Thymus (tissue), 11 donors: ENCODE data around the gene WDR90. TPM values are rescaled to one million over a fixed set of nuclear protein-coding genes. Genes with fewer than 3 reads are reported as not detected.

Experiments used
- DNase-seq, 9 donors: peaks; one replicate each; pipeline ENCODE4 v3.0.0-alpha.2; 2013; ENCODE audit warnings: low spot score in 9 of 9, low read depth in 6 of 9, missing footprints in 1 of 9
- H3K27ac ChIP-seq, 2 donors: one replicate each; pipeline ENCODE4 v1.5.1; 2013; ENCODE audit warnings: control low read depth in 1 of 2, low read depth in 1 of 2, low read length in 1 of 2, mild to moderate bottlenecking in 1 of 2, moderate library complexity in 1 of 2
- H3K27me3 ChIP-seq, 2 donors: one replicate each; pipeline ENCODE4 v1.5.1; 2013; ENCODE audit warnings: low read length in 1 of 2; ENCODE audit not compliant: control insufficient read depth in 2 of 2, insufficient read depth in 1 of 2
- H3K36me3 ChIP-seq, 2 donors: one replicate each; pipeline ENCODE4 v1.5.1; 2013; ENCODE audit warnings: low read length in 1 of 2, mild to moderate bottlenecking in 1 of 2, moderate library complexity in 1 of 2; ENCODE audit not compliant: control insufficient read depth in 2 of 2, insufficient read depth in 2 of 2
- H3K4me1 ChIP-seq, 2 donors: one replicate each; pipeline ENCODE4 v1.5.1; 2013; ENCODE audit warnings: low read length in 2 of 2; ENCODE audit not compliant: control insufficient read depth in 2 of 2, insufficient read depth in 2 of 2
- H3K4me3 ChIP-seq, 2 donors: one replicate each; pipeline ENCODE4 v1.5.1; 2013; ENCODE audit warnings: low read length in 2 of 2, control low read depth in 1 of 2, mild to moderate bottlenecking in 1 of 2
- H3K9me3 ChIP-seq, 2 donors: one replicate each; pipeline ENCODE4 v1.5.1; 2013; ENCODE audit warnings: low read length in 1 of 2, mild to moderate bottlenecking in 1 of 2; ENCODE audit not compliant: control insufficient read depth in 2 of 2, insufficient read depth in 1 of 2
- WGBS: extraction: QIAGEN DNeasy Blood & Tissue Kit; methylation state at CpG from one replicate; pipeline ENCODE4 v1.1.7; 2013; 5-methylcytosine and 5-hydroxymethylcytosine counted together
- polyA plus RNA-seq: library from polyadenylated mRNA; stranded (reverse); fragments of 200-250 nt; gene quantifications from one replicate; pipeline ENCODE4 v1.2.3, GENCODE V29; 2013
- total RNA-seq: library from RNA; stranded (reverse); fragments of 120-200 nt; gene quantifications from one replicate; pipeline ENCODE4 v1.2.4, GENCODE V29; 2013
- donor health status: healthy.

WDR90 gene
- total and polyA plus RNA-seq, 2 donors = 10.1 to 22.6 TPM

DNA sequence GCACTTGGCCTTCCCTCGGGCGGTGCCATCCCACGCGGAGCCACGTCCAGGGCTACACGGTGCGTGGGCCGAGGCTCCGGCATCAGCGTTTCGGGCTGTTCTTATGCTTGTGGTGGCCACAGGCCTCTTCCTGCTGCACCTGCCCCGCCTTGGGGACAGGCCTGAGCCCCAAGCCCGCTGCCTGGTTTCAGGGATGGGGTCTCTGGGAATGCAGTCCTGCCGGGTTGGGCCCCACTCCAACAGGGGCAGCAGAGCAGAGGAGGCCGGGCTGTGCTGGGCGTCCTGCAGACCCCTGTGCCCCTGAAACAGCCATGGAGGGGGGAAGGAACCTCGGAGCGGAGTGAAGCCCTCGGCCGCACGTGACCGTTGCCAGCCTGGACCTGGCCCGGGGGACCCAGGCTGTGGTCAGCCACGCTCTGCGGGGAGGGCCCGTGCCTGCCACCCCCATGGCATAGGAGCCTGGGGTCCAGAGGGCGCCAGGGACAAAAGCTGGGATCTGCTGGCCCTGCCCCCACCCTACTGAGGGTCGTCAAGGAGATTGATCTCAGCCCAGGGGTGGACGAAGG lies 18.8 kb upstream of the WDR90 start:
- H3K36me3 ChIP-seq = peaks cover 20 to 56% of the 10 kb centered on the region in 2 donors
- H3K9me3 ChIP-seq = no peaks in the 10 kb centered on the region
- DNase-seq = no peak
- H3K27me3 ChIP-seq = peaks cover 0 to 15% of the 10 kb centered on the region in 2 donors
- no peak overlapping the region for H3K27ac ChIP-seq
- H3K4me3 ChIP-seq = no peak overlapping the region
- WGBS = 69% methylated on average over 29 of the region's 29 CpGs
- peaks cover 3 to 17% of the 10 kb centered on the region in 2 donors for H3K4me1 ChIP-seq

DNA sequence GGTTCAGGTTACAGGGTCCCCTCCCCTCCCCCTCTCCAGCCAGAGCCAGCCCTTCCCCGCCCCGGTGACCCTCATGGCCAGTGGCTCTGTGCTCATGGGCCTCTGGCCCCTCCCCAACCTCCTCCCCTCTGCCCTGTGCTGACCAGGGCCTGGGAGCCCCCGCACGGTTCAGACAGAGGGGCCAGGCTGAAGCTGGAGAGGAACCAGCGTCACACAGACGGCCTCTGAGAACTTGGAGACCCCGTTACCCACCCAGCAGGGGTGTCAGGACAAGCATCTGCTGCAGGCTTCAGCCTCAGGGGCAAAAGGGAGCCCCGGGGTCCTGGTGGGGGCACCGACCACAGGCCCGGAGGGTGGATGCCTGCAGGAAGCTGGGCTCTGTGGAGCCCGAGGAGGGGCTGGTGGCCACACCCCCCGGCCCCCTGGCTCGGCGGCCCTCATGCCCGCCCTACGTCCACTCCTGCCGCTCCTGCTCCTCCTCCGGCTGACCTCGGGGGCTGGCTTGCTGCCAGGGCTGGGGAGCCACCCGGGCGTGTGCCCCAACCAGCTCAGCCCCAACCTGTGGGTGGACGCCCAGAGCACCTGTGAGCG lies 18.3 kb upstream of the WDR90 start, which contains the start of gene WFIKKN1:
Gene WFIKKN1 (plus strand): TSS at position 171 of the 591 bp plus-strand sequence. CDS start 269 bp downstream, at position 440.
- Histone ChIP-seq H3K27me3 (peaks cover 0 to 15% of the 10 kb centered on the region in 2 donors), H3K9me3 (no peaks in the 10 kb centered on the region), H3K36me3 (peaks cover 18 to 50% of the 10 kb centered on the region in 2 donors), H3K4me1 (peaks cover 7 to 21% of the 10 kb centered on the region in 2 donors), H3K4me3 (no peak within 1 kb of the TSS), H3K27ac (no peak within 1 kb of the TSS)
- DNase-seq = no peak
- WGBS = 7% methylated on average over 23 of the region's 23 CpGs

DNA sequence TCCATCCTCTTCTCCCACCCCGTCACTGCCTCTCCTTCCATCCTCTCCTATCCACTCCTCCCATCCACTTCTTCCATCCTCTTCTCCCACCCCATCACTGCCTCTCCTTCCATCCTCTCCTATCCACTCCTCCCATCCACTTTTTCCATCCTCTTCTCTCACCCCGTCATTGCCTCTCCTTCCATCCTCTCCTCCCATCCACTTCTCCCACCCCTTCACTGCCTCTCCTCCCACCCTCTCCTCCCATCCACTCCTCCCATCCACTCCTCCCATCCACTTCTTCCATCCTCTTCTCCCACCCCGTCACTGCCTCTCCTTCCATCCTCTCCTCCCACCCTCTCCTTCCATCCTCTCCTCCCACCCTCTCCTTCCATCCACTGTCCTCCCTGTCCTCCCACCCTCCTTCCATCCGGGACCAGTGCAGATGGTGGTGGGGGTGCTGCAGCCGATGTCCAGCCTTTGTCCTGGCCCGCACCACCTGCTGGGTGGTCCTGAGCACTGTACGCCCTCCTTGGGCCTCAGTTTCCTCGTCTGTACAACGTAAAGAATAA lies 17.3 kb upstream of the WDR90 start:
- 91% methylated on average over 9 of the region's 9 CpGs for WGBS
- Histone ChIP-seq H3K9me3 (peaks cover 0 to 6% of the 10 kb centered on the region in 2 donors), H3K4me1 (peaks cover 7 to 25% of the 10 kb centered on the region in 2 donors), H3K27me3 (peaks cover 0 to 15% of the 10 kb centered on the region in 2 donors), H3K27ac (no peak overlapping the region), H3K4me3 (no peak overlapping the region), H3K36me3 (peaks cover 18 to 42% of the 10 kb centered on the region in 2 donors)
- no peak for DNase-seq

DNA sequence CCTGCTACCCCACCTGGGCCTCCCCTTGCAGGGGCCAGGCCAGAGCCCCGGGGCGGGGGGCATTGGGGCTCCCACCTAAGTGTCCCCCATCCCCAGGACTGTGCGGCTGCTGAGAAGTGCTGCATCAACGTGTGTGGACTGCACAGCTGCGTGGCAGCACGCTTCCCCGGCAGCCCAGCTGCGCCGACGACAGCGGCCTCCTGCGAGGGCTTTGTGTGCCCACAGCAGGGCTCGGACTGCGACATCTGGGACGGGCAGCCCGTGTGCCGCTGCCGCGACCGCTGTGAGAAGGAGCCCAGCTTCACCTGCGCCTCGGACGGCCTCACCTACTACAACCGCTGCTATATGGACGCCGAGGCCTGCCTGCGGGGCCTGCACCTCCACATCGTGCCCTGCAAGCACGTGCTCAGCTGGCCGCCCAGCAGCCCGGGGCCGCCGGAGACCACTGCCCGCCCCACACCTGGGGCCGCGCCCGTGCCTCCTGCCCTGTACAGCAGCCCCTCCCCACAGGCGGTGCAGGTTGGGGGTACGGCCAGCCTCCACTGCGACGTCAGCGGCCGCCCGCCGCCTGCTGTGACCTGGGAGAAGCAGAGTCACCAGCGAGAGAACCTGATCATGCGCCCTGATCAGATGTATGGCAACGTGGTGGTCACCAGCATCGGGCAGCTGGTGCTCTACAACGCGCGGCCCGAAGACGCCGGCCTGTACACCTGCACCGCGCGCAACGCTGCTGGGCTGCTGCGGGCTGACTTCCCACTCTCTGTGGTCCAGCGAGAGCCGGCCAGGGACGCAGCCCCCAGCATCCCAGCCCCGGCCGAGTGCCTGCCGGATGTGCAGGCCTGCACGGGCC lies 16.5 kb upstream of the WDR90 start:
- peaks cover 0 to 15% of the 10 kb centered on the region in 2 donors for H3K27me3 ChIP-seq
- peaks cover 7 to 31% of the 10 kb centered on the region in 2 donors for H3K4me1 ChIP-seq
- peaks cover 13 to 34% of the 10 kb centered on the region in 2 donors for H3K36me3 ChIP-seq
- H3K4me3 ChIP-seq = no peak overlapping the region
- WGBS = 97% methylated on average over 67 of the region's 67 CpGs
- H3K27ac ChIP-seq = no peak overlapping the region
- peaks cover 0 to 6% of the 10 kb centered on the region in 2 donors for H3K9me3 ChIP-seq
- no peak for DNase-seq

DNA sequence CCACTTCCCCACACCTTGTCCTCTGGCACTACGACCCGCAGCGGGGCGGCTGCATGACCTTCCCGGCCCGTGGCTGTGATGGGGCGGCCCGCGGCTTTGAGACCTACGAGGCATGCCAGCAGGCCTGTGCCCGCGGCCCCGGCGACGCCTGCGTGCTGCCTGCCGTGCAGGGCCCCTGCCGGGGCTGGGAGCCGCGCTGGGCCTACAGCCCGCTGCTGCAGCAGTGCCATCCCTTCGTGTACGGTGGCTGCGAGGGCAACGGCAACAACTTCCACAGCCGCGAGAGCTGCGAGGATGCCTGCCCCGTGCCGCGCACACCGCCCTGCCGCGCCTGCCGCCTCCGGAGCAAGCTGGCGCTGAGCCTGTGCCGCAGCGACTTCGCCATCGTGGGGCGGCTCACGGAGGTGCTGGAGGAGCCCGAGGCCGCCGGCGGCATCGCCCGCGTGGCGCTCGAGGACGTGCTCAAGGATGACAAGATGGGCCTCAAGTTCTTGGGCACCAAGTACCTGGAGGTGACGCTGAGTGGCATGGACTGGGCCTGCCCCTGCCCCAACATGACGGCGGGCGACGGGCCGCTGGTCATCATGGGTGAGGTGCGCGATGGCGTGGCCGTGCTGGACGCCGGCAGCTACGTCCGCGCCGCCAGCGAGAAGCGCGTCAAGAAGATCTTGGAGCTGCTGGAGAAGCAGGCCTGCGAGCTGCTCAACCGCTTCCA lies 15.7 kb upstream of the WDR90 start:
- no peak for DNase-seq
- H3K4me1 ChIP-seq = peaks cover 7 to 31% of the 10 kb centered on the region in 2 donors
- H3K4me3 ChIP-seq = no peak overlapping the region
- 99% methylated on average over 74 of the region's 74 CpGs for WGBS
- H3K36me3 ChIP-seq = peaks cover 6 to 26% of the 10 kb centered on the region in 2 donors
- peaks cover 0 to 15% of the 10 kb centered on the region in 2 donors for H3K27me3 ChIP-seq
- H3K9me3 ChIP-seq = peaks cover 0 to 6% of the 10 kb centered on the region in 2 donors
- H3K27ac ChIP-seq = no peak overlapping the region

DNA sequence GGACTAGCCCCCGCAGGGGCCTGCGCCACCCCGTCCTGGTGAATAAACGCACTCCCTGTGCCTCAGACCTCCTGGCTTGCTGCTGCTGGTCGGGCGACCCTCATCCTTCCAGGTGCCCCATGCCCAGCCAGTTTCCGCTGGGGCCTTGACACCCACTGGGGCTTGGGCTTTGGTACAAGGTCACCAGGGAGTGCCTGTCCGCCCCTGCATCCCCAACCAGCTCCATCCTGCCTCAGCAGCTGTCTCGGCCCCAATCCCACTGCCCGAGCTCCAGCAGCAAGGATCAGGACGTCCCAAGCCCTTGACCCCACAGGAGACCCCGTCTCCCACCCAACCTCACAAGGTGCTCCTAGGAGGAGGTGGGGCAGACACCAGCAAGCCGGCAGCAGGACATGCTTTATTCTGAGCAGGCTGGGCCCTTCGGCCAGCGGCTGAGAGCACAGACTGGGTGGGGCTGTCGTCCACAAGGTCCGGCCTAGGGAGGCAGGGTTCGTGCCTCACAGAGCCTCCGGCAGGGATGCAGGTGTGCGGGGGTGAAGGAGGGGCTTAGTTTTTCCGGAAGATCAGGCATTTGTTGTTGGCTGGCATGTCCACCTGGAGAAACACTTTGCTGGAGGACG lies 15.0 kb upstream of the WDR90 start:
- H3K9me3 ChIP-seq = peaks cover 0 to 6% of the 10 kb centered on the region in 2 donors
- no peak overlapping the region for H3K27ac ChIP-seq
- H3K27me3 ChIP-seq = peaks cover 0 to 15% of the 10 kb centered on the region in 2 donors
- peaks cover 7 to 31% of the 10 kb centered on the region in 2 donors for H3K4me1 ChIP-seq
- no peak for DNase-seq
- H3K36me3 ChIP-seq = peaks cover 6 to 20% of the 10 kb centered on the region in 2 donors
- no peak overlapping the region for H3K4me3 ChIP-seq
- 98% methylated on average over 22 of the region's 22 CpGs for WGBS

DNA sequence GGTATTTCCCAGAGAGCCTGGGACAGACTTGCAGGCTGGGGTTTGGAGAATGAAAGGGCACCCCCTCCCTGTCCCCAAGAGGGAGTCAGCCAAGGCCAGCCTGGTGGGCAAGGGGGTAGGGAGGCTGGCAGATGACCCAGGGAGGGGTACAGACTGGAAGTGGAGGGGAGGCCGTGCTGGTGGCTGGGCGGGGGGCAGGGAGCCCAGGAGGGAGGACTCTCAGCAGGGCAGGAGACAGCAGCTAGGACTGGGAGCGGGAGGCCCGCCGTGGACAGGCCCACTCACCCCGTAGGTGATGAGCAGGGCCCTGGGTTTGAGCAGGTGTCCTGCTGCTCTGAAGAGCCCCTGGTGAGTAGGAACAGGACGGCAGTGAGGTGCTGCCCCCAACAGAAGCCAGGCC lies 14.2 kb upstream of the WDR90 start:
- Histone ChIP-seq H3K4me1 (peaks cover 7 to 31% of the 10 kb centered on the region in 2 donors), H3K27ac (no peak overlapping the region), H3K9me3 (peaks cover 0 to 6% of the 10 kb centered on the region in 2 donors), H3K4me3 (no peak overlapping the region), H3K36me3 (peaks cover 6 to 16% of the 10 kb centered on the region in 2 donors), H3K27me3 (peaks cover 0 to 14% of the 10 kb centered on the region in 2 donors)
- 95% methylated on average over 7 of the region's 7 CpGs for WGBS
- DNase-seq = no peak

DNA sequence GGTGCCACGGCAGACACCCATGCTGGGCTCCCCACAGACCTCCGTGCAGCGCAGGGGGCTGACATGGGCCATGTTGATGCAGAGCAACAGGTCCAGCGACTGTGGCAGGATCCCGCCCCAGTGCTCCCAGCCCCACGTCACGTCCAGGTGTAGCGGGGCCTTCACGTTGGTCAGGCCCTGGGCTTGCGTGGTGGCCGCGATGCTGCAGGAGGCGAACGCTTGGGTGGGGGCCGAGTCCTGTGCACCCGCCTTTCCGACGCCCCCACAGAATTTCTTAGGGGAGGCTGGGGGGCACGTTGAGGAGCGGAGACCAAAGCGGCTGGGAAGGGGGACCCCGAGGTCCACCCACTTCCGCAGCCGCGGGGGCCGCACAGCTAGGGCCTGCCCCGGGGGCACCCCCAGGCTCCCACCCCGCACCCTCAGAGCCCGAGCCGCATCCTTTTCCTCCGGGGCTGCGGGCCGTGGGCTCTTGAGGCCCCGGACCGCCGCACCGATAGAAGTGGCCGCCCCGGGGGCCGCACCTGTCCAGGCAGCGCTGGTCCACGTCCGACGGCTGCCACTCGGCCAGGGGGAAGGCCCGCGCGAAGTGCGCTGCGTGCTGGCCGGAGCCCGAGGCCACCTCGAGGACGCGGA lies 13.5 kb upstream of the WDR90 start:
- Histone ChIP-seq H3K4me1 (peaks cover 7 to 26% of the 10 kb centered on the region in 2 donors), H3K27me3 (peaks cover 2 to 12% of the 10 kb centered on the region in 2 donors), H3K9me3 (peaks cover 0 to 6% of the 10 kb centered on the region in 2 donors), H3K36me3 (peaks cover 6 to 16% of the 10 kb centered on the region in 2 donors), H3K27ac (peak overlapping the region in 1 of 2 donors; percentile 53), H3K4me3 (peak overlapping the region; percentile 88 to 93)
- DNase-seq = no peak
- 6% methylated on average over 55 of the region's 55 CpGs for WGBS
